Uterus (tissue), 2 donors: ENCODE results near the gene ADAMTS15.

ENCODE experiments used
- CTCF ChIP-seq, 4 experiments: fragments of 200-600 bp in 2 of 4; fragments of 450-650 bp in 2 of 4; sonication (generic) in 2 of 4; IDR thresholded peaks; one replicate each; pipeline ENCODE4 v1.5.1; 2016 to 2019; ENCODE audit warnings: antibody characterized with exemption in 4 of 4, mild to moderate bottlenecking in 2 of 4, moderate library complexity in 1 of 4
- POLR2A ChIP-seq, 2 donors: fragments of 450-650 bp; IDR thresholded peaks; one replicate each; pipeline ENCODE4 v1.6.1; 2016; ENCODE audit warnings: antibody characterized with exemption in 2 of 2, mild to moderate bottlenecking in 1 of 2, moderate library complexity in 1 of 2

- TF ChIP-seq CTCF (IDR thresholded peaks at IDR 0.05) = no peak
- TF ChIP-seq POLR2A (IDR thresholded peaks at IDR 0.05) = no peak
Measured at GRCh38 chr11:130436171-130436570, 12.3 kb upstream of the ADAMTS15 start.
